Measurements from ENCODE around the gene HIRA. TPM values are rescaled to one million over a fixed set of nuclear protein-coding genes. Genes with fewer than 3 reads are reported as not detected.

The HIRA gene
- total RNA-seq, 1 donor from 2014 or later, result 43.3 TPM

- Mint-ChIP-seq H3K4me3 (no peak overlapping the region), H3K27me3 (no peaks in the 10 kb centered on the region), H3K36me3 (peaks cover 12% of the 10 kb centered on the region), H3K4me1 (ENCODE audit: unreplicated experiment) (no peaks in the 10 kb centered on the region), H3K9me3 (no peaks in the 10 kb centered on the region), H3K27ac (no peak overlapping the region)
- DNase-seq (ENCODE audit: extremely low spot score, unreplicated experiment), result no peak
- TF ChIP-seq, protein P1, sequence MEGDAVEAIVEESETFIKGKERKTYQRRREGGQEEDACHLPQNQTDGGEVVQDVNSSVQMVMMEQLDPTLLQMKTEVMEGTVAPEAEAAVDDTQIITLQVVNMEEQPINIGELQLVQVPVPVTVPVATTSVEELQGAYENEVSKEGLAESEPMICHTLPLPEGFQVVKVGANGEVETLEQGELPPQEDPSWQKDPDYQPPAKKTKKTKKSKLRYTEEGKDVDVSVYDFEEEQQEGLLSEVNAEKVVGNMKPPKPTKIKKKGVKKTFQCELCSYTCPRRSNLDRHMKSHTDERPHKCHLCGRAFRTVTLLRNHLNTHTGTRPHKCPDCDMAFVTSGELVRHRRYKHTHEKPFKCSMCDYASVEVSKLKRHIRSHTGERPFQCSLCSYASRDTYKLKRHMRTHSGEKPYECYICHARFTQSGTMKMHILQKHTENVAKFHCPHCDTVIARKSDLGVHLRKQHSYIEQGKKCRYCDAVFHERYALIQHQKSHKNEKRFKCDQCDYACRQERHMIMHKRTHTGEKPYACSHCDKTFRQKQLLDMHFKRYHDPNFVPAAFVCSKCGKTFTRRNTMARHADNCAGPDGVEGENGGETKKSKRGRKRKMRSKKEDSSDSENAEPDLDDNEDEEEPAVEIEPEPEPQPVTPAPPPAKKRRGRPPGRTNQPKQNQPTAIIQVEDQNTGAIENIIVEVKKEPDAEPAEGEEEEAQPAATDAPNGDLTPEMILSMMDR (conservative IDR thresholded peaks at IDR 0.05), result no peak
These were observed 72.6 kb downstream of the HIRA start for GRCh38 chr22:19358703-19359553.

GRCh38 chr22:19358195-19358594, 73.3 kb downstream of the HIRA start:
- Mint-ChIP-seq H3K36me3 (peaks cover 10% of the 10 kb centered on the region), H3K4me1 (ENCODE audit: unreplicated experiment) (no peaks in the 10 kb centered on the region), H3K27me3 (no peaks in the 10 kb centered on the region), H3K27ac (peak overlapping the region; percentile 43), H3K4me3 (no peak overlapping the region), H3K9me3 (no peaks in the 10 kb centered on the region)
- no peak for DNase-seq (ENCODE audit: extremely low spot score, unreplicated experiment)
- TF ChIP-seq, protein P1 (conservative IDR thresholded peaks at IDR 0.05), result no peak

GRCh38 chr22:19357270-19358105, 74.0 kb downstream of the HIRA start:
- H3K27ac Mint-ChIP-seq, result no peak overlapping the region
- H3K4me1 Mint-ChIP-seq (ENCODE audit: unreplicated experiment), result no peaks in the 10 kb centered on the region
- no peaks in the 10 kb centered on the region for H3K9me3 Mint-ChIP-seq
- H3K4me3 Mint-ChIP-seq, result no peak overlapping the region
- DNase-seq (ENCODE audit: extremely low spot score, unreplicated experiment), result no peak
- H3K27me3 Mint-ChIP-seq, result no peaks in the 10 kb centered on the region
- peaks cover 10% of the 10 kb centered on the region for H3K36me3 Mint-ChIP-seq
- TF ChIP-seq, protein P1 (conservative IDR thresholded peaks at IDR 0.05), result no peak

GRCh38 chr22:19356708-19357269, 74.7 kb downstream of the HIRA start:
- no peak for DNase-seq (ENCODE audit: extremely low spot score, unreplicated experiment)
- no peak overlapping the region for H3K27ac Mint-ChIP-seq
- TF ChIP-seq, protein P1 (conservative IDR thresholded peaks at IDR 0.05), result no peak
- H3K36me3 Mint-ChIP-seq, result peaks cover 11% of the 10 kb centered on the region
- no peaks in the 10 kb centered on the region for H3K27me3 Mint-ChIP-seq
- no peak overlapping the region for H3K4me3 Mint-ChIP-seq
- H3K9me3 Mint-ChIP-seq, result no peaks in the 10 kb centered on the region
- no peaks in the 10 kb centered on the region for H3K4me1 Mint-ChIP-seq (ENCODE audit: unreplicated experiment)

DNA sequence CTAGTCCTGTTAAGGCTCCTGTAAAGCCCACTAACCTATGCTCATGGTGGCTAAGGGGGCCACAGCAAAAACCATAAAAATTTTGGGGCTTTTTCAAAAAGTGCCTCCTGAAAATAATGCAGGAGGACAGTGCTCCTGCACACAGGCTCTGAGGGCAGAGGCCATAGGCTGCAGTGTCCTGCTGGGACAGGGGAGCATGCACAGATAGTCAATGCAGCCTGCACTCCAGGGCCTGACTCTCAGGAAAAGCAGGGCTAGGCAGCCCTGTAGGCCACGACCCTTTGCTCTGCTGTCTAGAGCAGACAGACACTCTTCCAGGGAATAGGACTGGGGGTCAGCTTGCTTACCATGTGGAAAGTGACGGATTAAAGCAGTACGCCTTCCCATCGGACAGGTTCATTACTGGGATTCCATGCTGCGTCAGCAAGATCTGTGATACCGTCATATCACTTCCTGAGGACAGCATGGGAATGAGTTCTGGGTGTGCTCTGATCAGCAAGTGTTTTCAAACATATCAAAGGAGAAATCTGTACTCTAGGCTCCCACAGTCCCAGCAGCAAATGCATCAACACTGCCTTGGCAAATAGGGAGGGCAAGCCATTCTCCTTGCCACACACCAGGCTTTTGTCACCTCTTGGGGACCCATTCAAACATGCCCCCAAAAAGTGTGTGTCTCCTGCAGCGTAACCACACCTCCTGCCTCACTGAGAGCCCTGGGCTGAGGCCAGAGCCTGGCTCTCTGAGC, 75.9 kb downstream of the HIRA start:
- H3K27ac Mint-ChIP-seq, result no peak overlapping the region
- no peak overlapping the region for H3K4me3 Mint-ChIP-seq
- no peak for DNase-seq (ENCODE audit: extremely low spot score, unreplicated experiment)
- no peaks in the 10 kb centered on the region for H3K27me3 Mint-ChIP-seq
- peaks cover 17% of the 10 kb centered on the region for H3K36me3 Mint-ChIP-seq
- no peaks in the 10 kb centered on the region for H3K9me3 Mint-ChIP-seq
- TF ChIP-seq, protein P1 (conservative IDR thresholded peaks at IDR 0.05), result no peak
- no peaks in the 10 kb centered on the region for H3K4me1 Mint-ChIP-seq (ENCODE audit: unreplicated experiment)
